HL-60/S4 (cell line): ENCODE data around the gene TIPARP.
"Not testable (repeated sequence)": the region's sequence is repeated elsewhere in the genome, so short reads cannot be mapped to it uniquely, and the experiment has no call there.

ENCODE experiments used
- in situ Hi-C: fragments of 300-500 bp; cut with MboI; formaldehyde crosslinking; loops from 2 replicates; pipeline ENCODE4 v1.14.3; 2022; ENCODE audit warnings: low sequenced_read_pairs

TIPARP gene

DNA sequence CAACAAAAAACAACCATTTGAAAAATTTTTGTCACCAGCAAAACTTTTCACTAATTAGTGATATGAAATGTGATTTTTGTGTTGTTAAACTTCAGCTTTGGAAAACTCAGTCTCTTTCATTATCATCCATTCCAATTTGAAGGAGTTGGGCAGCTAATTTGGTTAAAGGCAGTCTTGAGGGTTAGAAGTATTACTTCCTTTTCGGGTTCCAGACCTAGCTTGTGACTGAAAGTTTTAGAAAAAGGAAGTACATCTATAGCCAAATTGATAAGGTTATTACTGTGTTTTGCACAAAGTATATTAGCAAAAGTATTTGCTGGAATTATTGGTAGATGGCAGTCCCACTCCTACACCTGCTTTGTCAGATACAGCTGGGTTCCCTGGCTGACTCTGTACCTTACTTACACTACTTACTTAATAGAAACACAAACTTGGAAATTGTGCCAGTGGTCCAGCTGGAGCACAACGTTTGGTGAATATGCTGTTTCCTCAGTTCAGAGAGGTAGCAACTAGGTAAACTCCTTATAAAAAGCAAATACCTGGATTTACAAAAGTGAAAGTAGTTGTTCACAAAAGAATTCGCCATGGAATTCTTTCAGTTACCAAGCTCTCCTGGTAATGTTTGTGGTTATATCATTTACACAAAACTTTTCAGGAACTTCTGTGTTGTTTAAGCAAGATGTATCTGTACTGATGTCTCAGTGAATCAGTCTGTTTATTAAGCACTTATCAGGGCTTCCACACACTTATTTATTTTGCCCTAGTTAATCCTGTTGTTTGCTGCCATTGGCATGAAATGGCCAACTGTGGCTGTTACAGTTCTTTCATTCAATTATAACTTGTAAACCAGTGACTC is 31.6 kb downstream of the TIPARP start:
- in situ Hi-C loops: no loop called here

DNA sequence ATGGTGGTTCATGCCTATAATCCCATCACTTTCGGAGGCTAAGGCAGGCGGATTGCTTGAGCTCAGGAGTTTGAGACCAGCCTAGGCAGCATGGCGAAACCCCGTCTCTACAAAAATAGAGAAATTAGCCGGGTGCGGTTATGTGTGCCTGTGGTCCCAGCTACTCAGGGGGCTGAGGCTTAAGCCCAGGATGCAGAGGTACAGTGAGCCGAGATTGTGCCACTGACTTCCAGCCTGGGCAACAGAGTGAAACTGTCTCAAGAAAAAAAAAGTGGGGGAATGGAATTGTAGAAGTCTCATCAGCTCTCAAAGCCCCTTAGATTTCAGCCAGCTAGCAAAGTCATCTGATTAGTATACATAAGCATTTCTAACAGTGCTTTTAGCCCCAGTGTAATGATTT is 33.2 kb downstream of the TIPARP start:
- in situ Hi-C loops: no loop called here

DNA sequence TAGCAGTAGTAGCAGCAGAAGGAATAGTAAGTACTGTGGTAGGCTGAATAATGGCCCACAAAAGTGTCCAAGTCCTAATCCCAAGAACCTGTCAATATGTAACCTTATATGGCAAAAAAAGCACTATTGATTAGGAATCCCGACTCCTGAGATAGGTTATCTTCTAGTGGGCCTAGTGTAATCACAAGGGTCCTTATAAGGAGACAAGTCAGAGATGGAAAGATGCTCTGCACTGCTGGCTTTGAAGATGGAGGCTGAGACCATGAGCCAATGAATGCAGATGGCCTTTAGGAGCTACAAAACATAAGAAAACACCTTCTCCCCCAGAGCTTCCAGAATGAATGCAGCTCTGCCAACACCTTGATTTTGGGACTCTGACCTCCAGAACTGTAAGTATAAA is 36.0 kb downstream of the TIPARP start:
- in situ Hi-C loops: no loop called here

DNA sequence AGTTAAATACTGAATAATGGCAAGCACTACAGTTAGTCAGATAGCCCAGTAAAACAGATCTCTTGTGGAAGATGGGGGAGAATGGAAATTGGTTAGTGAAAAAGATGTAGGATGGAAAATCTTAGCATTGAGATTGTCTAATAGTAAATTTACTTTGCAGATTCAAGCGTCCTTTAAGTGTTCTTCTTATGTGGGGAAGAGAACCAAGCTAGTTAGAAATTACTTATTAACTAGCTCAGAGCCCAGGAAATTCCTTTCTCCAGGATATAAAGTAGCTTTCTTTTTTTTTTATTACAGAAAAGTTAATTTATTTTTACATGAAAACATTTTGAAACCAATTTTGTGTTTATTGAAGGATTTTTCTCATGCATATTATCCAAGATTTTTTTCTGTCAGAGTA is 36.7 kb downstream of the TIPARP start:
- in situ Hi-C loops: no loop called here

DNA sequence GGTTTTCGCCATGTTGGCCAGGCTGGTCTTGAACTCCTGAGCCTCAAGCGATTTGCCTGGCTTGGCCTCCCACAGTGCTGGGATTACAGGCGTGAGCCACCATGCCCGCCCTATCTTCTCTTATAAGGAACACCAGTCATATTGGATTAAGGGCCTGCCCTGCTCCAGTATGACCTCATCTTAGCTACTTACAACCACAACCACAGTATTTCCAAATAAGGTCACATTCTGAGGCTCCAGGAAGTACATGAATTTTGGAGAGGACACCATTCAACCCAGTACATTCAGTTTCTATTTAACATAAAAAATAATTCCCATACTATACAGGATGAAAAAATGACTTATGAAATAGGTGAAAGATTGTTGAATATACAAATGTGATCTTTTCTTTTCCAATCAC is 37.6 kb downstream of the TIPARP start:
- in situ Hi-C loops: not testable (repeated sequence)

DNA sequence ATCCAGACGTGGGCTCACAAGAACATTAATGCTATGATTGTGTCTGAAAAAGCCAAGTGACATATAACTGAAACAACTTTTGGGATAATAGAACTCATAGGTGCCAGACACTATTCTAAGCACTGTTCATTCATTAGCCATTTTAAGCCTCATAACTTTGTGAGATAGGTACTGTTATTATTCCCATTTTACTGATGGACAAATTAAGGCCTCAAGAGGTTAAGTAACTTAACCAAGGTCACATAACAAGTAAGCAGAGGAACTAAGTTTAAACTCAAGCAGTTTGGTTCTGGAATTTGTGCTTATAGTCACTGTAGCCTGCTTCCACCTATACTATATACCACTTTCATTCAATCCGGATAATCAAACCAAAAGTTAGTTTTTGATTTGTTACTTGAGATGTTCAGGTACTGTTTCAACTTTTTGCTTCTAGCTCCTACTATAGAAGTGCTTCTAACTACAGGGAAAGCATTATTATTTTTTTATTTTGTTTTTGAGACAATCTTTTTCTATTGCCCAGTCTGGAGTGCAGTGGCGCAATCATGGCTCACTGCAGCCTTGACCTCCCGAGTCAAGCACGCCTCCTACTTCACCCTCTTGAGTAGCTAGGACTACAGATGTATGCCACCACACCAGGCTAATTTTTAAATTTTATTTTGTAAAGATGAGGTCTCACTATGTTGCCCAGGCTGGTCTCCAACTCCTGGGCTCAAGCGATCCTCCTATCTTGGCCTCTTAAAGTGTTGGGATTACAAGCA is 41.9 kb downstream of the TIPARP start:
- in situ Hi-C loops: no loop called here

DNA sequence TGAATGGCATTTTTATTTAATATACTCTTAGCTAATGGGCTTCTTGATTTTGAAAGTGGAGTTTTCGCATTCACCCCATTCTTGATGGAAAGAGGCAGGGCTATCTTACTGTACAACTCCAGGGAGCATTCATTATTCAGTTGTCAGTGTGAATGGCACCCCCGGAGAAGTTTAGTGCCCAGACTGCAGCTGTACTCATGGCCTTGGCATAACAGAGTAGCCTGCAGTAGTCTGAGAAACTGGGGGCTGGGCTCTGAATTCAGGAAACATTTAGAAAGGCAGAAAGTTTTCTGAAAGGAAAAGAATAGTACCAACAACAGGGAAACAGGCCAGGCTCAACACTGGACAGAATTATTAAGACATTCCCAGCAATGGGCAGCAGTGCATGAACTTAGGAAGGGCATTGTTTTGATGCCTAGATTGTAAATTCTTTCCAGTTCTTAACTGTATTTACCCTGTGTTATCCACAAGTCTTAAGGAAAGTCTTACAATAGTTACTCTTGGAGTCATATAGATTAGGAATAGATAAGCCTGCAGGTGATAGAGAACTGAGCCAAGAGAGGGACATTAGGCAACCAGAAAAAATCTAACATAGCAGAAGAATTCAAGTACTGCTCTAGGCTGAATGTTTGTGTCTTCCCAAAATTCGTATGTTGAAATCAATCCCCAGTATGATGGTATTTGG is 44.4 kb downstream of the TIPARP start:
- in situ Hi-C loops: no loop called here

DNA sequence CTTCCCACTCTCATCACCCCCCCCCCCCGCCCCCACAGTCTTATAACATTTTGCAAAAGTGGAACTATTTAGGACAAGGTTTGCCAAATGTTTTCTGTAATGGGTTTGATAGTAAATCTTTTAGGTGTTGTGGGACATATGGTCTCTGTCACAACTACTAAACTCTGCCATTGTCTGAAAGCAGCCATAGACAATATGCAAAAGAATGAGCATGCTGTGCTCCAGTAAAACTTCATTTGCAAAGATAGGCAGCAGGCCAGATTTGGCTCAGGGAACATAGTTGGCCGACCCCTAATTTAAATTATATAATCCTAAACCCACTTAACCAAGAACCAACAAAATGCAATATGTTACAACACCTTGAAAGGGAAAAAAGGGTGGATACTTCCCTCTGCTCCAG is 46.4 kb downstream of the TIPARP start:
- in situ Hi-C loops: no loop called here

DNA sequence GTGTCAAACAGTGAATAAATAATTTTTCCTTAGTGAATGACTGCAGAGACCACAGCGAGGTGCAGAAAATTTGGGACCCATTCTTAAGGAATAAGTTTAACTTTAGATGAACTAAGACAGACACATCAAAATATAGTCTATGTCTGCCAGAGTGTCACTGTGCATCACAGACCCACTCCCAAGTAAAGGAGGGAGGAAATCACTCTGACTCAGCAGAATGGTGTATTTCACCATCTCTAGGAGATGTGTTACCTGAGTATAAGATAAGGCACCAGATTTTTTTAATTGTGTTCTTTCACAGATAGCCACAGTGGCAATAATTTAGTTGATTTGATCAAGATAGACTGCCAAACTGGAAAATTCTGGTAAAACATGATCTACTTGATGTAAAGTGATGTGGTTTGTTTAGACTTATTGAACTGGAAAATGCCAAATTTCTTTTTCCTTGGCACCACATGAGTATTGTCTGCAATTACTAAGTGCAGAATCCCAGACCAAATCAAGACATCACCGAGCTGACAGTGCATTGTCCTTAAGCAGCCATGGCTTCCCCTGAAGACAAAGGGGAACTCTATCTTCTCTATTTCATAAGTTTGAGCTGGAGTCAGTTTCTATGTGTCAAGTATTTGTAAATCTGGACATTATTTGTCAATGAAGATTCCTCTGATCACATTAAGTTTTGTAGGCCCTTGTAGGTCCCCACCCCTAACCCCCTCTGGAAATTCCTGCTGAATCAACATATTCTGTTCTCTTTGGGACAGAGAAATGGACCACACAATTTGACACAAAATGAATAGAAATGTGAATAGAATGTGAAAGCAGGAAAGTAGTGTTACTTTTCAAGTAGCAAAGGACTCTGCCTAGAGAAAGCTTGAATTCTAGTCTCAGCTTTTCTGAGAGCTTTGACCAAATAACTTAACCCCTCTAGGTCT is 47.6 kb downstream of the TIPARP start:
- in situ Hi-C loops: no loop called here

DNA sequence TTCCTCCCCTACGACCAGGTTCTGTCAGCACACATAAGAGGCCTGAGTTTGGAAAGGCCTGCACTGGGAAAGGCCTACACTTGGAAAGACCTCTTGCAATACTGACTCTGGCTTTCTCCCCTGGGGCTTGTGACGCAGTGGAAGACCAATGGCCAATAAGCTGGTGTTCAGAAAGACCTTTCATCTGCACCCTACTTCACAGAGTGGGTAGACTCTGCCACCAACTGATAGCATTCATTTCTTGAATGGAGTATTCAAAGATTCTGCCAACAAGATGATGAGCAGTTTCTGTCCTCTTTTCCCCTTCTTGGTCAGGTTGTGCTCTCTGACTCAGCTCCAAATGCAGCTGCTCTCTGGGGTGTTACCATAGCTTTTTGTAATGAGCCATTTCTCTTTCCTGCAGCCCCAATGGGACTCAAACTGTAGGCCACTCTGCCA is 48.8 kb downstream of the TIPARP start:
- in situ Hi-C loops: no loop called here

DNA sequence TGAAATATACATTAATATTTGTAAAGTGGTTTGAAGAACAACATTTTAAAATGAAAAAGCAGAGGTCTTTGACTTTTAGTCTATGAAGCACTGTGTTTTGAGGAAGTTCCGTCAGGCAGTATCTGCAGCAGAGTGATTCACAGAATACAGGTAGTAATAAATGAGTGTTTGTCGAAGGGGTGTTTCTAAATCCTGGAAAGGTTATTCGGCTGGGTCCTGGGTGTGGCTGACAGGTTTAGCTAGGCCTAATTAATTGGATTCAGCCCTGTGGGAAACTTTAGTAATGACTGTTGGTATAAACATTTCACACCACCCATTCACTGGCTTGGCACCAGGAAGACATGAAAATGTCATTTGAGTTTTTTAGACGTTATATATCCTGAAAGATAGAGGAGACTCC is 51.3 kb downstream of the TIPARP start:
- in situ Hi-C loops: no loop called here

DNA sequence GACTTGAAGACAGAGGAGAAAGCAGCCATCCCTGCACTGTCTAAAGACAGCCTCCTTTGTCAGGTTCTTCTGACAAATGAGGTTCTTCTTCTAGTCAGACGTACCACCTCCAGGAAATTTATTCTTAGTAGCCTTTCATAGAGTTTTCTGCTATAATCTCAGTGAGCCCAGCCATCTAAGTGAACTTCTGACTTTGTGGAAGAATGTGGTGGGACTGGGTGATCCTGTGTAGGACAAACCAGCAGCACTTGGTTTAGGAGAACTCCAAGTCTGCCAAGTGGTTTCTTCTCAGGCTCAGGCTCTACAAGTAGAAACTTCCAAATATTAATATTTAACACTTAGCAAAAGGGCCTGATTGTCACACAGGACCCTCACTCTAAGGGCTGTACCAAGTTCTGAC is 52.1 kb downstream of the TIPARP start:
- in situ Hi-C loops: no loop called here

DNA sequence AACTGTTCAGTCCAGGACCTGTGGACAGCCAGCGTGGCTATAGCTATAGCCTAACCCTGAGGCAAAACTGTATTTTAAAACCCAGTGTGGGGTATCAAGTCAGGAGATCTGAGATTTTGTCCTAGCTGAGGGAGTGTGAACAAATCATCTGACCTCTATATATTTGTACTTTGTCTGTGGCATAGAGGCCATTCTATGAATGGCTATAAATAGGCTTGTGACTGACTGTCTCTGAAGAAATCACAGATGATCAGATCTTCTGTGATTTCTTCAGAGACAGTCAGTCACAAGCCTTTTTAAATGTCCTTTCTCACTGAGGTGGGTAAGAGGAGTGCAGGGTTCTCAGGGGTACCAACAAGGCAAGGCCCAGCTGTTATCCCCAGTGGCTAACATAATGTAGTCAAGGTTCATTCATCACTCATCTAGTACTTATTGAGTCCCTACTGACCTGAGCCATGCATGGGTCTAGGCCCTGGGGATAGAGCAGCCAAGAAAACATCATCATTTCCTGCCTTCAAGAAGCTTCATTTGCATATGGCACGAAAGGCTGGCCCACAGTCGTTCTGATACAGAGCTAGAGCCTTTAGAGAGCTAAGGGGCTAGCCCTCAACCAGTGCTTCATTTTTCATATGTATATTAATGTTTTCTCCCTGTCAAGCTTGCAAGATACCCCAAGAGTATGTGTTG is 53.3 kb downstream of the TIPARP start:
- in situ Hi-C loops: no loop called here

DNA sequence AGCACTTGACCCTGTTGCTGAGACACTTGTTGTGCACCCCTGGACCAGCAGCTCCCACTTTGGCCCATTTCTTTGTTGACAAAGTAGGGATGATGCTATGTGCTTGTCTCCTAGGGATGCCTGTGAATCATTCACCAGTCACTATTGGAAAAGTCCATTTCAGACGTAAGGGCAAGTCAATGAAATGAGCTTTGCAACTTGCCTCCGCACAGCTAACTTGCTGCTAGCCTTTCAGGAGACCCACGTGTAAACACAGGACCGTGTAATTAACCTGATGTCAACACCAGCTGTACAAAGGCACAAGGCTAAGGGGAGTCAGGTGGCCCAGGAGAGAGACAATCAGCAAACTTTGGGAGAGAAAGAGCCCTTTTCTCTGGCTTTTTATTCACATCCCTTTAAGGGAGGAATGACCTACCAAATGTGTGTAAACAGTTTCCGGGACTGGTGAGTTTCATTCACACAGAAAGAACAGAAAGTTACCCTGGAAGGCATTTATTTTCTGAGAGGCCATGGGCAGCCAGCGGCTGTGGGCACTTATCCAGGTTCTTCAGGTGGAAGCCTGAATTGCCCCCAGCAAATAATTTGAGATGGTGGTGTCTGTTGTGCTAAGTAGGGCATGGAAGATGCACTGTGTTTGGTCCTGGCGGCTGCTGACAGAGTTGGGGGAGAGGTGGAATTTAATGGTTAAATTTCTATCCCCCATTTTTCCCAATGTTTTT is 54.0 kb downstream of the TIPARP start:
- in situ Hi-C loops: no loop called here

DNA sequence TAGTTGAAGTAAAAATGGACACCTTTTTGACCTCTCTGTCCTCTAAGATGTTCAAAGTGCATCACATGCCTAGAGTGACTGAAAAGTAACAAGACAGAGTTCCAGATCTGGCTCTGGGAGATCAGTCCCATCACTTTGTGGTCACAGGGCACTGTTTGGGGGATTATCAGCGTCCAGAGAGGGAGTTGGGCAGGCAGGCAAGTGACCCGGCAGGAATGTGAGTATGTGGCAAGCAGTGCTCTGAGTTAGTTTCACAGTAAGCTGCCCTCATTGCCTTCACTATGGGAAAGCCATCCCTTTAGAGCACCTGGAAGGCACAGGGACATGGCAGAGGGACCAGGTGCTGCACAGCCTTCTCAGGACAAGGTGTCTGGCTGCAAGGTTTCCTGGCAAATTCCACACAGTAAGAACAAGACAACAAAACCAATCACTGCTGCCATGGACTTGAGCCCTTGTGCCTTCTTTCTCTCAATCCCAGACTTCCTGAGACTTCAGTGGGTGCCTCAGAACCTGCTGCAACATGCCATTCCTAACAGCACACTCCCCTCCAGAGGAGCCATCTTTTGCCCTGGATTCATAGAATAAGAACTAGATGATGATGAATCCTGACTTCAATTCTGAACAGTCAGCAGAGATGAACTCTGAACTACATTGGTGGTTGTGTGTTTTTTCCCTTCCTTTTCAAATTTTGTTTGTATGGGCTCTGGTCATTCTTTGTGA is 55.2 kb downstream of the TIPARP start:
- in situ Hi-C loops: no loop called here

DNA sequence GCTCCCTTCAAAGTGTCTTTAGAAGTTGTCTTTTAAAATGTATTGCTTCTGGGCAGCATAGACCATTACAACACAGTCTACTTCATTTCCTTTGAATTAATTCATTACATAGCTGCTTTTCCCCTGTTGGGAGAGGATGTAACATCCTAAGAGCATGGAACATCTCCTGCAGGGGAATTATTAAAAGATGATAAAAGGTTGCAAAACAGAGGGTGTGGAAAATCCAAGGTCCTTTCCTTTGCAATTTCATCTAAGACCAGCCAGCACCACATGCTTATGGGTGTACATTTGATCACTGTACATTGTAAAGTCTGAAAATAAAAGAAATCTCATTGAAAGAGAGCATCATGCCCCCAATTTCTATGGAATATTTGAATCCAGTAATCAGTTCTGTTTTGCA is 57.4 kb downstream of the TIPARP start:
- in situ Hi-C loops: no loop called here

DNA sequence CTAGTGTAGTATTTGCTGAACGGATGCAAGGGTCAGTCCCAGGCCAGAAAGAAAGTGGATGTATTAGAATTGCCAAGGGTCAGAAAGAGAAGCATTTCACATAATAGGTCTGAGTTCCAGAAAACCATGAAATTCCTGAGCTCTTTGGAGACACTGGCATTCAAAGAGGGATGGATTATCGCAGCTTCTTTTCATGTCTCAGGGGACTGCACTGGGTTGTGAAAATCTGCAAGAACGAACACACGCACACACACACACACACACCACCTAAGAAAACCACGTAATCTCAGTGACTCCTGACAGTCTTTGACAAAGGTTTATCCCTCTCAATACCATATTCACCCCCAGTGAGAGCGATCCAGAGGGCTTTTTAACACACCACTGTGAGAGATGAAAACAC is 57.9 kb downstream of the TIPARP start:
- in situ Hi-C loops: no loop called here

DNA sequence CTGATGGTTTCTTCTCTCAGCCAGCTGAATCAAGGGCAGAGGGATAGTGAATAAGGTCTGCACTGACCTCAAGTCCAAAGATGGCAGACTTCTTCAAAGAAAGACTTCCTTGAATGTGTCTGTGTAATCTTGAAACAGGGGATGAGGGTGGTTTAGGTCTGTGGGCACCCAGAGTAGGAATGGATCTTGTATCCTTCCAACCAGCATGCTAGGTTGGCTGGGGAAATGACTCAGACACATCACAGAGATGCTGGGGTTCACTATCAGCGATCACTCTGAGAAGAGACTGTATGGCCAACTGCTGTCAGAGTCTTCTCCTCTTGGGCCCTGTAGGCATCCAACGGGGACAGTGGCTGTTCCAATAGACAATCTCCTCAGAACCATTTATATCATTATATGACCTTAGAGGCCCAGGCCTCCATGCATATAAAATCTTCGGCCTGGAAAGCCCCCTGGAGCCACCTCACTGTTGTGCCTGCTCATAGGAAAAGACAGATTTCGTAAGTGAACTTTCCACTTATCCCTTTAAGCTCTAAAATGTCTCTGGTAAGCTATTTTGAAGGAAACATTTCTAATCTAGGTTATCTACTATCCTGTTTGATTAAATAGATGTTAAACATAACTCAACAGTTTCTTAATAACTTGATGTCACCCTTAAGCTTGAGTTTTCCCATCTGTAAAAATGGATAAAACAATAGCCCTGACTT is 58.5 kb downstream of the TIPARP start:
- in situ Hi-C loops: no loop called here
